NCI-H2081 (cell line): ENCODE measurements around the gene DDI2.
A peak's percentile ranks its signal among the peaks of the same experiment; 100 is the strongest.
"Not testable (repeated sequence)": the region's sequence is repeated elsewhere in the genome, so short reads cannot be mapped to it uniquely, and the experiment has no call there.

Source experiments
- DNase-seq, 2 experiments: peaks; one replicate each; lab custom pipeline; 2025; lab: John Stamatoyannopoulos, UW

Gene DDI2

DNA sequence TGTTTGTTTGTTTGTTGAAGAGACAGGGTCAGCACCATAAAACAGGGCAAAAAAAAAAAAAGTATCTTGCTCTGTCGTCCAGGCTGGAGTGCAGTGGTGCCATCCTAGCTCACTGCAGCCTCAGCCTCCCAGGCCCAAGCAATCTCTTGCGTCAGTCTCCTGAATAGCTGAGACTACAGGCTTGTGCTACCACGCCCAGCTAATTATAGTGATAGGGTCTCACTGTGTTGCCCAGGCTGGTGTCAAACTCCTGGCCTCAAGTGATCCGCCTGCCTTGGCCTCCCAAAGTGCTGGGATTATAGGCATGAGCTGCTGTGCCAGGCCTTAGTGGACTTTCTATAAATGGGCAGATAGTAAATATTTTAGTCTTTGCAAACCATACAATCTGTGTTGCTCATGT is 19.2 kb downstream of the DDI2 start:
- DNase-seq, result no peak

DNA sequence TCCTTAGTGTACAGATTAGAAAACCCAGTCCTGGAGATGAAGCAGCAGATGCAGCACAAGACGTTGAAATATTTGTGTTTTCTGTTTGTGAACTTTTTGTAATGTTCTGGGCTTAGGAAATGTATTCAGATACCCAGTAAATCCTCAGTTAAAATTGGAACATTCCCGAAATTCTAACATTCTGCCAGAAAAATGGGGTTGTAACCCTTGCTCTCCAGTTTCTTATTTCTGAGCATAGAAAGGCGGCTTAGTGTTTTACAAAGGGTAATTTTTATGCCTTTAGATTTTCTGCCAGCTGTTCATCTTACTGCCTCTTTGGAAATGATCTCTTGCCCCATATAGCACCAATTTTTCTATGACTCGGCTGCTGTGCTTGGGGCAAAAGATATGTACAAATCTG is 20.6 kb downstream of the DDI2 start:
- DNase-seq, result no peak

DNA sequence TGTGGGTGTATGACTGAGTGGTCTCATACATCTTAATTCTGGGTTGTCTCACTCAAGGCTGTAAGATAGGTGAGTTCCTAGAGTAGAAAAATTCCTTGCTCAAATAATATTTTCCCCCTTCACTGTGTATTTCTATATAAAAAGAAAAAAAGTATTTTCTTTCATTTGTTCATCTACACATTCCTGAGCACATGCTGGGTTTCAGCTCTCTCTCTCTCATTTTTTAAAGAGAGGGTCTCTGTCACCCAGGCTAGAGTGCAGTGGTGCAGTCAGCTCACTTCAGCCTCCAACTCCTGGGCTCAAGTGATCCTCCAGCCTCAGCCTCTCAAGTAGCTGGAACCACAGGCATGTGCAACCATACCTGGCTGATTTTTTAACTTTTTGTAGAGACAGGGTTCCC is 22.0 kb downstream of the DDI2 start:
- DNase-seq, result no peak

DNA sequence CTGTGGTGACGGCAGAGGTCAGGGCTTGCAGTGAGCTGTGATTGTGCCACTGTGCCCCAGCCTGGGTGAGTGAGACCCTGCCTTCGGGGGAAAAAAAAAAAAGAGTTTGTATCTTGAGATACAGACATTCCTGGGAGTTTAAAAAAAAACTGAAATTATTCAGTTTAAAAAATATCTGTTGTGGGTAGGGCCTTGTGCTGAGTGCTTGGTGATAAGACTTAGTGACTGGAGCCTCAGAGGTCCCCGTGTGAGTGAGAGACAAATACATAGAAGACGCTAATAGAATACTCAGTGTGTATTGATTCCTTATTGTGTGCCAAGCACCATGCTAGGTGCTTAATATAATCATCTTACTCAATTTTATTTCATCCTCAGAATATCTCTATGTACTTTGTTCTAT is 22.7 kb downstream of the DDI2 start:
- DNase-seq, result no peak

DNA sequence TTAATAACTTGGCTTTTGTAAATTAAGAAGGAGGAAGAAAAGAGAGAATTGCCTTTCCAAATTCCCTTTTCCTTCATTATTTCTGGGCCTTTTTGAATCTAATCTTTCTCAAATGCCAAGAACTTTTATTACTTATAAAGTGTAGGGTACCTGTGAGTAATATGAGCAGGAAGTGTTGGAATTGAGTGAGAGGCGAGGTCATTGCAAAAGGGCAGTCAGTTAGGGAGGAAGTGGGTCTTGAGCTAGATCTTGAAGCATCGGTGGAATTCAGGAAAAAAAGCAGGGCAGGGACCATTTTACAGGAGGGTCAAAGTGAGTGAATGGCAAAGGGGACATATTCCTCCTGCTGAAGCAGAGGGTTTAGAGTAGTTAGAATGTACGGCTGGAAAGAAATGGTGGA is 23.4 kb downstream of the DDI2 start:
- DNase-seq, result no peak

DNA sequence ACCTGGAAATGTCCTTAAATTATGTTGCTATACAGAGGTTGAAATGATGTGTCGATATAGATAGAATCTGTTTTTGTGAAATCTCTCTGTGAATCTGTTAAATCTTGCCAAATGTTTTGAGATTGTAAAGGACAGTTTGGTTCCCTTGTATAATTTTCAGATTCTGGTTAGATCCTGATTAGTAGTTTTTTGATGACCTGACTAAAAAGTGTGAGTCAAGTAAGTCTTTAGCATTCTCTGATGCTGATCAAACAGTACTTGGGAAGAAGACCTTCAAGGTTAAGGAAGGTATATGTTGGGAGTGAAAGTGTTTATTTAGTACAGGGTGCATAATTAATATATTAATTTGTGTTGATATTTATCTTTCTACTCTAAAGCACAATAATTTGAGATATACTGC is 32.7 kb downstream of the DDI2 start:
- no peak for DNase-seq

DNA sequence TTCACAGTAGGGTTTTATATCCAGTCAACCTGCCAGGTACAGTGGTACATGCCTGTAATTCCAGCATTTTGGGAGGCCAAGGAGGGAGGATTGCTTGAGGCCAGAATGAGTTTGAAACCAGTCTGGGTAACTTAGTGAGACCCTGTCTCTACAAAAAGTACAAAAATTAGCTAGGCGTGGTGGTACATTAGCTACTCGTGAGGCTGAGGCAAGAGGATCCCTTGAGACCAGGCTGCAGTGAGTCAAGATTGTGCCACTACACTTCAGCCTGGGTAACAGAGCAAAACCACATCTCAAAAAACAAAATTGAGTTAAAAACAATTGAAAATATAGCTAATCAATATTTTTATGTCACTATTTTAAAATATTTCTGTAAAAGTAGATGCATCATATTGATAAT is 33.2 kb downstream of the DDI2 start:
- no peak for DNase-seq

DNA sequence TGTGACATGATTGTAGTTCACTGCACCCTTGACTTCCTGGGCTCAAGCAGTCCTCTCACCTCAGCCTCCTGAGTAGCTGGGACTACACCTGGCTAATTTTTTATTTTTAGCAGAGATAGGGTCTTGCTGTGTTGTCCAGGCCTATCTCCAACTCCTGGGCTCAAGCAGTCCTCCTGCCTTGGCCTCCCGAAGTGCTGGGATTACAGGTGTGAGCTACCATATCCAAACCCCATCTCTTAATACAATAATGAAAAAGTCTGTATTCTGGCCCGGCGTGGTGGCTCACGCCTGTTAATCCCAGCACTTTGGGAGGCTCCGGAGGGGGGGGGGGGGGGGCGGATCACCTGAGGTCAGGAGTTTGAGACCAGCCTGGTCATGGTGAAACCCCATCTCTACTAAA is 34.9 kb downstream of the DDI2 start:
- not testable (repeated sequence) for DNase-seq

DNA sequence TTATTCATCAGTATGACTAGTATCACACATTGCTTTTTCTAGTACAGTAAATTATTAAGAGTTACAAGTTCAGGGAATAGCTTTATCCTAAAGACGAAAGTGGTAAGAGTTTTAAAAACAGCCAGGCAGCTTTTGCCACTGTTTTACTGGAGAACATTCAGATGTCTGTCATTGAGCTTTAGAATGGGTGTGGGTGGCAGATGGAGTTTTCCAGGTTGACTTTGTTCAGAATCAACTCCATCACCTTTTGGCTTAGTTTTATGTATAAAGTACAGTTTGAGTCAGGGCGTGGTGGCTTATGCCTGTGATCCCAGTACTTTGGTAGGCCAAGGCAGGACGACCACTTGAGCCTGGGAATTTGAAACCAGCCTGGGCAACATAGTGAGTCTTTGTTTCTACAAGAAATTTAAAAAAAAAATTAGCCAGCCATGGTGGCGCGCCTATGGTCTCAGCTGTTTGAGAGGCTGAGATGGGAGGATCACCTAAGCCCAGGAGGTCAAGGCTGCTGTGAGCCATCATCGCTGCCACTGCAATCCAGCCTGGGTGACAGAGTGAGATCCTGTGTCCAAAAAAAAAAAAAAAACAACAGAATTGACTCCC is 36.9 kb downstream of the DDI2 start:
- no peak for DNase-seq

DNA sequence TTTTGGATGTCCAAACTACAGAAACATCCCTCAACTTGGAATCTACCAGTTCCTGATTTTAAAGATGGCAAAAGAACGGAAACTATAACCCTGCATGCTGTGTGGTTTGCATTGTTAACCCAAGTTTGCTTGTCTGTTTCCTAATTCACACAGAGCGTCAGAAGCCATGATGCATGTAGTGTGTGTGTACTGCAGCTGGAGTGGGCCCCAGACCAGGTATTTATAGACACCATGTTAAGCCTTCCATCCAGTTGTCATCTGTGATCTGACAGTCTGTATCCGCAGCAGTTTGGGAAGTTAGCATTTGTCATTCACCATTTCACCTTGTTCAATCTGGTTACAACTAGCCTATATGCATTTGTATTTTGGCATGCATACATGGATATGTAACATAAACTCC is 39.2 kb downstream of the DDI2 start:
- DNase-seq, result no peak

DNA sequence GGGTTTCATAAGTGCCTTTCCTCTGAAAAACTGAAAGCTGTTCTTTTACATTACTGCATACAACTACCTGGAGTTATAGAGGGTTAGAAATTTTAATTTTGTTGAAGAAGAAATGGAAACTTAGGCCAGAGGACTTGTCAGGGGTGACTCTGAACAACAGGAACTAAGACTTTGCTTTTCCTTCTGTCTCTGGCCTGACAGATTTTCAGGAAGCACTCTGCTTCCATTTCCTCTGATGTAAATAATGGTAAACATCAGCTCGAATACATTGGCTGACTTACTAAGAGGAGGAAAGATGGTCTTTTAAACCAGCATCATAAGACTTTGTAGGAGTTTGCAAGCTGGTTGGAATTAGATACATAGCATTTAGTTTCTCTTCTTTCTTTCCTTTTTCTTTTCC is 39.8 kb downstream of the DDI2 start:
- DNase-seq, result no peak

DNA sequence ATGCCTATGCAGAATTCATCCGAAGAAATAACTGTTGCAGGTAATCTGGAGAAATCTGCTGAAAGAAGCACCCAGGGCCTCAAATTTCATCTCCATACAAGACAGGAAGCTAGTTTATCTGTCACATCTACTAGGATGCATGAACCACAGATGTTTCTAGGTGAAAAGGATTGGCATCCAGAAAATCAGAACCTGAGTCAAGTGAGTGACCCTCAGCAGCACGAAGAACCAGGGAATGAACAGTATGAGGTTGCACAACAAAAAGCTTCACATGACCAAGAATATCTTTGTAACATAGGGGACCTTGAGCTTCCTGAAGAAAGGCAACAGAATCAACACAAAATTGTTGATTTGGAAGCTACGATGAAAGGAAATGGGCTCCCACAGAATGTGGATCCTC is 42.9 kb downstream of the DDI2 start:
- DNase-seq, result no peak

DNA sequence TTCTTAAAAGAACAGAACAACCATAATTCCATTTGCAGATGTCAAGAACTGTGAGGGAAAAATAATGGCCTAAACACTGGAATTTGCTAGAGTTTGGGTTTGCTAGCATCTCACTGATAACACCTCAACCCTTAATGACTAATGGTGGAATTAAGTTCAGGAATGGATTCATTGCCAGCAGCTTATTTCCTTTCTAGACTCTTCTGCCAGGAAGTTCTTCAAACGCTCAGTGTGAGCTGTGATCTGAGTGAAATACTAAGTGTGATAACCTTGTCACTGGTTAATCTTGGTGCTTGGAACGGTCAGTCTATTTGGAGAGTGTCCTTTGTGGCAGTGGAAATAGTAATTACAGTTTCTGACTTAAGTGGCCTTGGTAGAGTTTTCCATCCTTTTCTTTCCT is 45.2 kb downstream of the DDI2 start:
- DNase-seq, result no peak

DNA sequence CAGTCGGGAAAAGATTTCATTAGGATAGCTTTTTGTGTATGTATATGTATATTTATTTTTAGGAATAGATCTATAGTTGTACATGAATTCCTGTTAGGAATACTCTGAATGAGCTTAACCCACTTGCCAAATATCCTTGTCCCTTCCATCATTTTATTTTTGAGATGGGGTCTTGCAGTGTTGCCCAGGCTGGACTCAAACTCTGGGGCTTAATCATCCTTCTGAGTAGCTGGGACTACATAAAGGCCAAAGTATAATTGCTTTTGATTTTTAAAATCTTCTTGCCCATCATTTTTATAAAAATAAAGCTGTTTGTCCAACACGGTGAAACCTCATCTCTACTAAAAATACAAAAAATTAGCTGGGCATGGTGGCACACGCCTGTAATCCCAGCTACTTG is 46.7 kb downstream of the DDI2 start:
- no peak for DNase-seq

DNA sequence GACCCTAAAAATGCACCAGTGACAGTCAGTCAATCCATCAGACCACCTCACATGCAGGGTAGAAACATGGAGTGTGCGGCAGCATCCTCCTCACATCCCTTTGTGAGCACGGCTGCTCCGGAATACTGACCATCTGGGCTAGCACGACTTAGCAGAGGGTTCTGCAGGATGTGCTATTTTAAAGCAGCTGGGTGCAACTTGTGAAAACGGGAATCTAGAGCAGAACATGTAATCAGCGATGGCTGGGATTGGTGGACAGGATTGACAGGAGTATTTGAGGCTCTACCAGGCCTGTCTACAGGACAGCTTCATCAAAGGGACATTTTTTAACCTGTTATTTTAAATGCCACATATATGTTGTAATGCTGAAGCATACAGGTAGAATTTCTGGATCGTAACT is 50.1 kb downstream of the DDI2 start:
- DNase-seq, result no peak

DNA sequence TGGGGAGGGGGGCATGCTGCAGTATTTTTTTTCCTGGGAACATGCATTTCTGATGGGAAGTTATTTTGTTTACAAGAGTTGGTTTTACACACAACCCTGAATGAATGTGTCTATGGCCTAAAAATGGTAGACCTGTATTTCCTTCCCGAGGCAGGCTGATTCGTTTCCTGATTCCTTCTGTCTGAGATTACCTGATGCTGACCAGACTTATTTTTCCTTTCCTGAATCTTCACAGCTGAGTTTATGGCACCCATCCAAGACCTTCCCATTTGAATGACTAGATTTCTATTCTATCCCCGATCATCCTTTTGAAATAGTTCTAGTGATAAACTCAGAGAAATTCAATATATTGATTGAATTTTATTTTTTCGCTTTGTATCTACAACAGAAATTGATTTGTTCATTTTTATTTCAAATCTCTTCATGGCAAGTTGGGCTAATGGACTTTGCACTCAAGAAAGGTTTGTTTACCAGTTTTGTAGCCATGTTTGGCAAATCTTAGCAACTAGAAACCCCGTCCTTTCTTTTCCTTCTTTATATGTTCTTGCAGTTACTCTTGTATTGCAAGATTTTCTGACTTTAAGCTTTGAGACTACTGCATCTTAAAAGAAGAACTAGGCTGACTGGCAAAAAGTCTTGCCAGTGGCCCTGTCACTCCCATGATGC is 51.0 kb downstream of the DDI2 start:
- DNase-seq, result no peak

DNA sequence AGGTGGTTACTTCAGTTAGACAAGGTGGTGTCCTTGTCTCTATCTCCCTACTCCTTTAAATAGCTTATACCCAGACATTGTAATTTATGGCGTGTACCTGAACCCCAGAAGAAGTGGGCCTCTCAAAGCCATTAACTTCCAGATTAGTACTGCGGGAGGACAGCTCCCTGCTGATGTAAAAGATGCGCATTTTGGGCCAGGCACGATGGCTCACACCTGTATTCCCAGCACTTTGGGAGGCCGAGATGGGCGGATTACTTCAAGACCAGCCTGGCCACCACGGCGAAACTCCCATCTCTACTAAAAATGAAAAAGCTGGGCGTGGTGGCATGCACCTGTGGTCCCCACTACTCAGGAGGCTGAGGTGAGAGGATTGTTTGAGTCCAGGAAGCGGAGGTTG is 51.8 kb downstream of the DDI2 start:
- DNase-seq, result no peak

DNA sequence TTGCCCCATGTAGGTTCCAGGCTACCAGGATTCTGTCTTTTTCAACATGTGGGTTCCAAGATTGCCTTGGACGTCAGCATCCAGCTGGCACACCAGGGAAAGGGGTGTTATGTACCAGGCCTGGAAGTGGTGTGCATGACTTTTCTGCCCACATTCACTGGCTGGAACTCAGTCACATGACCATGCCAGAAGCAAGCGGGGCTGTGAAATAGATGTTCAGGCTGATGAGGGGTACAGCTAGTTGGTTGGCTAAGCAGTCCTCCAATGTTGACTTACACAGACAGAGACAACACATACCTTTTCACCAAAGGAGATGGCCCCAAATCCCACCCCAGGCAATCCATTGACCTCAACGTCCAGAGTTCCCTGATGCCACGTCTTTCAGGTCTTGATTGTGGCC is 52.6 kb downstream of the DDI2 start:
- no peak for DNase-seq

DNA sequence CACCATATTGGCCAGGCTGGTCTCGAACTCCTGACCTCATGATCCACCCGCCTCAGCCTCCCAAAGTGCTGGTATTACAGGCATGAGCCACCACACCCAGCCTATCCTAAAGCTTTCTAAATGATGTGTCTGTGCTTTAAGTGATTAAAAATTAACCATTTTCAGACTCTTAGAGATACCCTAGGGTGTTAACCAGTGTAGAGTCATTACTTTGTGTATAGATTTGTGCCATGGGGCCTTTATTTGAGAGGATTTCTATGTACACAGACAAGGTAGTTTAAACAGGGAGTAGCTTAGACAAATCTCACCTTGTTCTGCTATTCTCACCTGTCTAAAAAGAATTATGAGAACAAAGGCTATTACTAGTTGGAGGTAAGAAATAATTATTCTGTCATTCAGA is 54.2 kb downstream of the DDI2 start:
- peak in 1 of 2 experiments; percentile 14 for DNase-seq

DNA sequence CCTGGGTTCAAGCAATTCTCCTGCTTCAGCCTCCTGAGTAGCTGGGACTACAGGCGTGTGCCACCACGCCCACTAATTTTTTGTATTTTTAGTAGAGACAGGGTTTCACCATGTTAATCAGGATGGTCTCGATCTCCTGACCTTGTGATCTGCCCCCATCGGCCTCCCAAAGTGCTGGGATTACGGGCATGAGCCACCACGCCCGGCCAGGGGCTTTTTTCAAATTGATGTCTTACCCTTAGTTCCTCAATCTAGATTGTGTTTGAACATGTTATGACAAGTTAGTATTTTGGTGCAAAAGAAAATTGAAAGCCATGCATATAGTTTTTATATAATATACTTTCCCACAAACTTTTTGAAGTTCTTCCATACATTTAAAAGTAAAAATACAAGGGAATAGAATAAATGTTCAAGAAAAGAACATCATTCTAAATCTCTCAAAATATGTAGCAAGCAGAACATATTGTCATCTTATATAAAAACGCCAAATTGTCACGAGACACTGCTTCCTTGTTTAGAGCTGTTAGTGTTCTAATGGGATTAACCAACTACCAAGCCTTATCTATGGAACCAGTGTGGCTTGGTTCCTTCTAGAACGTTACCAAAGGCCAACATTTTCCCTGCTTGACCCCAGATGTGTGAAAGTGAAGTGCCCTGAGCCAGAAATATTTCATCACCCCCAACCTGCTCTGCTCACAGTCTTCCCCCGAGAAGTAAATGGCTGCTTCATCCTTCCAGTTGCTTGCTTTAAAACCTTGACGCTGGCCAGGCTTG is 57.3 kb downstream of the DDI2 start:
- DNase-seq, result no peak

DNA sequence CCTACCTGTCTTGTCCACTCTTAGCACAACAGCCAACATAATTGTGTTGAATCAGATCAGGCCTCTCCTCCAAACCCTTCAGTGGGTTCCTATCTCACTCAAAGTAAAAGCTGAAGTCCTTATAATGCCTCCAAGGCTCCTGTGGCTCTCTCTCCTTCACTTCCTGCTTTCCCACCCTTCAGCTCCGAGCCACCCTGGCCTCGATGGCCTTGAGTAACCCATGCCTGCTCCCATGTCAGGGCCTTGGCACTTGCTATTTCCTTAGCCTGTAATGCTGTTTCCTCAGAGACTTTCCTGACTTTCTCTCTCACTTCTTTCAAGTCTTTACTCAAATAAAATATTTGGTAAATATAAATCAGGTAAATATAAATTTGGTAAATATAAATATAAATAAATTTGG is 58.8 kb downstream of the DDI2 start:
- no peak for DNase-seq

DNA sequence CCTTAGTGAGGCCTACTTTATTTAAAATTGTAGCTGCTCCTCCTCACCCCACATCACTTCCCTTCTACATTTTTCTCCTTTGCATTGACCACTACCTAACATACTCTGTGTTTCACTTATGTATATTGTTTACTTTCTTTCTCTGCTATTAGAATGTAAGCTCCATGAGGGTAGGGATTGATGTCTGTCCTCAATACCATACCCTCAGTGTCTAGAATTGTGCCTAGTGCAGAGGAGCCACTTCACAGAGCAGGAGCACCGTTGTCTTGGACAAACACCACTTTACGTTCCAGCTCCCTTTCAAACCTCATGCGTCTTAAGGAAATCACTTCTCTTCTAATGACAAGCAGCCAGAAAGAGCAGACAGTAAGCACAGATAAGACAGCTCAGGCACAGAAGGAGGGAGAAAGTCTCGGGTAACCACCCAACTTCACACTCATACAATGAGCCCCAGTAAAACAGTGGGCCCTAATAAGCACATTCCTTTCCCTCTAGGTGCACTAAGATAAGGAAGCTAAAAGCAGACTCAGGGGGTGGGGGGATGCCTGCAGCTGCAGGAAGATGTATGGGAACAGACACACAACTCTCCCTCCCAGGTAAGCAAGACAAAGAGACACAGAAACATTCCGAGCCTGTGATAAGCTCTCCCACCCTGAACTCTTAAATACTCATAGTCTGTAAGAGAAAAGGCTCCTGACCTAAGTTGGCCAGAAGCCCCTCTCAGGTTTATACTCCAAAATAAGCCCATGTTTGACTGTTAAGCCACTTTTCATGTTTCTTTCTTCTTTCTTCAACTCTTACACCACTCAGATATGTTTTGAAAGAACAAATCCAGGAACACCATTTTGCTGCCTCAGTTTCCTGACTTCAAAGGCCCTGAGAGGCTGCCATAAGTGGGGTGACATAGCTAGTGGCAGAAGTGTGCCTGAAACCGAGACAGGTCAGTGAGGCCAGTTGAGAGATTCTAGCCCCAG is 59.7 kb downstream of the DDI2 start:
- no peak for DNase-seq
